Measurements from ENCODE around the gene PIK3CA. TPM values are rescaled to one million over a fixed set of nuclear protein-coding genes. Genes with fewer than 3 reads are reported as not detected.

Gene PIK3CA
- total RNA-seq, 1 experiment from 2014 or later, result 27.6 TPM

DNA sequence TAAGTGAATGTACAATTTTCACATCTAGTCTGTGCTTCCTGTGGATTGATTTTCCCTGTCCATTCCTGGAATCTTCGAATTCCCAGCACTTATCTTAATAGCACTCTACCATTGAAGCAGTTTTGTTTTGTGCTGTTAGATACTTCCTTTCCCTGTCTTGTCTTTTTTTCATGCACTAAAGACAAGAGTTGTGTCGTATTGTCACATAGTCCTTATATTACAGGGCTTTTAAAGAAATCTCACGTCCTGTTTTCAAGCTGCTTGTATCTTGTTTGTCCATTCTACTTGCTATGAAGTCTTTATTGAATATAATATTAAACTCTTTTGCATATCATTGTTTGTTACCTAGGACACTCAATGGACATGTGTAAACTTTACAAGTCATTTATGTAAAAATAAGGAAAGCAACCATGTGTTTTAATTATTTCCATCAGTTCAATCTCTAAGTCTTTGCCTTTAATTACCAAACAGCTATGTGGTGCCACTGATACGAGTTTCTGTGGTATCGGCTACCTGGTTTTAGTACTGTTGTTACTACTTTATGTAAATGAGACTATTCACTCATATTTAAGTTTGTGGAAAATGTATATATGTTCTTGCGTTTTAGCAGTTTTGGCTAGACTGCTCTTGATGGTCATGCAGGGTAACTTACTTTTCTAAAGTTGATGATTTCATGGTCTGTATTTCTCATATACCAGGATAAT is 10.3 kb downstream of the PIK3CA start:
- intact Hi-C loops (cut with micrococcal nuclease; ENCODE audit: unreplicated experiment) (no loop called here), in situ Hi-C loops (cut with HindIII; ENCODE audit: low pct_unique_long_range_greater_than_20kb, low sequenced_read_pairs) (no loop called here)
- no peak for TF ChIP-seq SIN3A (IDR thresholded peaks at IDR 0.05; ENCODE audit: borderline replicate concordance, insufficient read depth, low read depth, low read length)
- no peaks in the 10 kb centered on the region for H3K27me3 ChIP-seq (ENCODE audit: control insufficient read depth, insufficient read depth, low read length)
- ATAC-seq (no peak), DNase-seq (ENCODE audit: low read depth, low spot score) (no peak)
- no TSS peak for BruUV-seq (replicated peaks)
- no peak overlapping the region for H3K27ac ChIP-seq (ENCODE audit: low read length)
- H3K9me3 ChIP-seq (ENCODE audit: control insufficient read depth, insufficient read depth, low read depth, low read length), result peaks cover 5% of the 10 kb centered on the region; the same call in 1 of the 2 replicates
- ChIA-PET POLR2A (interaction anchor here (0.6 kb wide), 1 partner anchor 11 kb away, joined by 5 read pairs; no protein-coding TSS in a partner anchor), CTCF (interaction anchor here (0.6 kb wide), 2 partner anchors 165 to 403 kb away, joined by 4 to 5 read pairs; no protein-coding TSS in a partner anchor)
- H3K4me3 ChIP-seq (ENCODE audit: low read depth in 2 of 2, low read length in 2 of 2), result no peak overlapping the region
- 0 out of 2 replicates have a peak, but pooled peaks cover 4% of the 10 kb centered on the region for H3K4me1 ChIP-seq (ENCODE audit: control insufficient read depth, insufficient read depth, low read length)
- H3K36me3 ChIP-seq (ENCODE audit: control insufficient read depth, insufficient read depth, low read length), result no peaks in the 10 kb centered on the region

GRCh38 chr3:179163503-179163902 is 15.3 kb downstream of the PIK3CA start:
- ATAC-seq, result no peak
- BruUV-seq (replicated peaks), result no TSS peak
- DNase-seq (ENCODE audit: low read depth, low spot score), result no peak
- Histone ChIP-seq H3K4me1 (ENCODE audit: control insufficient read depth, insufficient read depth, low read length) (peaks cover 4% of the 10 kb centered on the region; the same call in 1 of the 2 replicates), H3K27ac (ENCODE audit: low read length) (no peak overlapping the region), H3K9me3 (ENCODE audit: control insufficient read depth, insufficient read depth, low read depth, low read length) (no peaks in the 10 kb centered on the region), H3K36me3 (ENCODE audit: control insufficient read depth, insufficient read depth, low read length) (no peaks in the 10 kb centered on the region), H3K4me3 (ENCODE audit: low read depth in 2 of 2, low read length in 2 of 2) (no peak overlapping the region), H3K27me3 (ENCODE audit: control insufficient read depth, insufficient read depth, low read length) (no peaks in the 10 kb centered on the region)
- POLR2A ChIA-PET, result interaction anchor here (0.6 kb wide), 1 partner anchor 45 kb away, joined by 3 read pairs; no protein-coding TSS in a partner anchor
- CTCF ChIA-PET, result no interaction called here
- intact Hi-C loops (cut with micrococcal nuclease; ENCODE audit: unreplicated experiment), result no loop called here
- in situ Hi-C loops (cut with HindIII; ENCODE audit: low pct_unique_long_range_greater_than_20kb, low sequenced_read_pairs), result no loop called here
- TF ChIP-seq TCF7L2 (IDR thresholded peaks at IDR 0.05; ENCODE audit: low read depth, low read length) (no peak), SIN3A (IDR thresholded peaks at IDR 0.05; ENCODE audit: borderline replicate concordance, insufficient read depth, low read depth, low read length) (no peak), POLR2AphosphoS5 (IDR thresholded peaks at IDR 0.05; ENCODE audit: low read depth, low read length) (no peak)
- TF ChIP-seq, protein P1, sequence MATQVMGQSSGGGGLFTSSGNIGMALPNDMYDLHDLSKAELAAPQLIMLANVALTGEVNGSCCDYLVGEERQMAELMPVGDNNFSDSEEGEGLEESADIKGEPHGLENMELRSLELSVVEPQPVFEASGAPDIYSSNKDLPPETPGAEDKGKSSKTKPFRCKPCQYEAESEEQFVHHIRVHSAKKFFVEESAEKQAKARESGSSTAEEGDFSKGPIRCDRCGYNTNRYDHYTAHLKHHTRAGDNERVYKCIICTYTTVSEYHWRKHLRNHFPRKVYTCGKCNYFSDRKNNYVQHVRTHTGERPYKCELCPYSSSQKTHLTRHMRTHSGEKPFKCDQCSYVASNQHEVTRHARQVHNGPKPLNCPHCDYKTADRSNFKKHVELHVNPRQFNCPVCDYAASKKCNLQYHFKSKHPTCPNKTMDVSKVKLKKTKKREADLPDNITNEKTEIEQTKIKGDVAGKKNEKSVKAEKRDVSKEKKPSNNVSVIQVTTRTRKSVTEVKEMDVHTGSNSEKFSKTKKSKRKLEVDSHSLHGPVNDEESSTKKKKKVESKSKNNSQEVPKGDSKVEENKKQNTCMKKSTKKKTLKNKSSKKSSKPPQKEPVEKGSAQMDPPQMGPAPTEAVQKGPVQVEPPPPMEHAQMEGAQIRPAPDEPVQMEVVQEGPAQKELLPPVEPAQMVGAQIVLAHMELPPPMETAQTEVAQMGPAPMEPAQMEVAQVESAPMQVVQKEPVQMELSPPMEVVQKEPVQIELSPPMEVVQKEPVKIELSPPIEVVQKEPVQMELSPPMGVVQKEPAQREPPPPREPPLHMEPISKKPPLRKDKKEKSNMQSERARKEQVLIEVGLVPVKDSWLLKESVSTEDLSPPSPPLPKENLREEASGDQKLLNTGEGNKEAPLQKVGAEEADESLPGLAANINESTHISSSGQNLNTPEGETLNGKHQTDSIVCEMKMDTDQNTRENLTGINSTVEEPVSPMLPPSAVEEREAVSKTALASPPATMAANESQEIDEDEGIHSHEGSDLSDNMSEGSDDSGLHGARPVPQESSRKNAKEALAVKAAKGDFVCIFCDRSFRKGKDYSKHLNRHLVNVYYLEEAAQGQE (IDR thresholded peaks at IDR 0.05; ENCODE audit: insufficient read depth in 1 of 2, low read depth in 2 of 2, low read length in 1 of 2), result no peak
- TF ChIP-seq, protein P2, sequence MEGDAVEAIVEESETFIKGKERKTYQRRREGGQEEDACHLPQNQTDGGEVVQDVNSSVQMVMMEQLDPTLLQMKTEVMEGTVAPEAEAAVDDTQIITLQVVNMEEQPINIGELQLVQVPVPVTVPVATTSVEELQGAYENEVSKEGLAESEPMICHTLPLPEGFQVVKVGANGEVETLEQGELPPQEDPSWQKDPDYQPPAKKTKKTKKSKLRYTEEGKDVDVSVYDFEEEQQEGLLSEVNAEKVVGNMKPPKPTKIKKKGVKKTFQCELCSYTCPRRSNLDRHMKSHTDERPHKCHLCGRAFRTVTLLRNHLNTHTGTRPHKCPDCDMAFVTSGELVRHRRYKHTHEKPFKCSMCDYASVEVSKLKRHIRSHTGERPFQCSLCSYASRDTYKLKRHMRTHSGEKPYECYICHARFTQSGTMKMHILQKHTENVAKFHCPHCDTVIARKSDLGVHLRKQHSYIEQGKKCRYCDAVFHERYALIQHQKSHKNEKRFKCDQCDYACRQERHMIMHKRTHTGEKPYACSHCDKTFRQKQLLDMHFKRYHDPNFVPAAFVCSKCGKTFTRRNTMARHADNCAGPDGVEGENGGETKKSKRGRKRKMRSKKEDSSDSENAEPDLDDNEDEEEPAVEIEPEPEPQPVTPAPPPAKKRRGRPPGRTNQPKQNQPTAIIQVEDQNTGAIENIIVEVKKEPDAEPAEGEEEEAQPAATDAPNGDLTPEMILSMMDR (IDR thresholded peaks at IDR 0.05), result no peak

GRCh38 chr3:179164857-179165256 is 16.7 kb downstream of the PIK3CA start:
- BruUV-seq (replicated peaks), result no TSS peak
- Histone ChIP-seq H3K27me3 (ENCODE audit: control insufficient read depth, insufficient read depth, low read length) (no peaks in the 10 kb centered on the region), H3K4me3 (ENCODE audit: low read depth in 2 of 2, low read length in 2 of 2) (no peak overlapping the region), H3K27ac (ENCODE audit: low read length) (no peak overlapping the region), H3K4me1 (ENCODE audit: control insufficient read depth, insufficient read depth, low read length) (peaks cover 9% of the 10 kb centered on the region; the same call in 1 of the 2 replicates), H3K9me3 (ENCODE audit: control insufficient read depth, insufficient read depth, low read depth, low read length) (no peaks in the 10 kb centered on the region), H3K36me3 (ENCODE audit: control insufficient read depth, insufficient read depth, low read length) (no peaks in the 10 kb centered on the region)
- in situ Hi-C loops (cut with HindIII; ENCODE audit: low pct_unique_long_range_greater_than_20kb, low sequenced_read_pairs) (no loop called here), intact Hi-C loops (cut with micrococcal nuclease; ENCODE audit: unreplicated experiment) (no loop called here)
- no peak for ATAC-seq
- ChIA-PET POLR2A (no interaction called here), CTCF (no interaction called here)
- TF ChIP-seq SIN3A (IDR thresholded peaks at IDR 0.05; ENCODE audit: borderline replicate concordance, insufficient read depth, low read depth, low read length), result no peak
- DNase-seq (ENCODE audit: low read depth, low spot score), result no peak
